H1 (cell line): ENCODE measurements around the gene TLR4. TPM values are rescaled to one million over a fixed set of nuclear protein-coding genes. Genes with fewer than 3 reads are reported as not detected.

Experiments used
- CTCF ChIA-PET: fragments of 300-600 bp; sonication (Branson Sonifier 250); formaldehyde crosslinking; loops from one replicate; lab custom pipeline; 2021; ENCODE audit not compliant: partially characterized antibody; lab: Charles Lee
- POLR2A ChIA-PET: fragments of 300-600 bp; sonication (Branson Sonifier 250); formaldehyde crosslinking; loops from one replicate; lab custom pipeline; 2021; ENCODE audit warnings: inconsistent platforms; ENCODE audit not compliant: partially characterized antibody; lab: Charles Lee
- DNase-seq, 2 experiments: peaks; one replicate each; pipeline versions ENCODE4 v3.0.0 to v3.0.0-alpha.2; 2010 to 2022; ENCODE audit warnings: low spot score in 2 of 2, low read depth in 1 of 2, mixed read lengths in 1 of 2
- FAIRE-seq: peaks from 2 replicates; lab custom pipeline; 2011; peaks lifted over from hg19 to GRCh38; lab: Jason Lieb, UNC
- H2AFZ ChIP-seq: 2 replicates; pipeline ENCODE4 v1.8.1; 2012; ENCODE audit warnings: low read length, inconsistent platforms
- H2AK5ac ChIP-seq: 2 replicates; pipeline ENCODE4 v1.6.1; 2013; ENCODE audit warnings: low read depth, low read length
- H2BK120ac ChIP-seq: replicated peaks from 2 replicates; pipeline ENCODE3; 2013; ENCODE audit warnings: low read depth, low read length, inconsistent platforms
- H2BK12ac ChIP-seq: 2 replicates; pipeline ENCODE4 v1.6.1; 2013; ENCODE audit warnings: low read depth, low read length
- H2BK15ac ChIP-seq: 2 replicates; pipeline ENCODE4 v1.6.1; 2013; ENCODE audit warnings: low read length
- H2BK20ac ChIP-seq: 2 replicates; pipeline ENCODE4 v1.6.1; 2013; ENCODE audit warnings: low read length
- H2BK5ac ChIP-seq: 2 replicates; pipeline ENCODE4 v1.6.1; 2013; ENCODE audit warnings: low read depth, low read length
- H3K14ac ChIP-seq: 2 replicates; pipeline ENCODE4 v1.6.1; 2013; ENCODE audit warnings: inconsistent platforms; ENCODE audit not compliant: insufficient read length
- H3K18ac ChIP-seq: 2 replicates; pipeline ENCODE4 v1.6.1; 2013; ENCODE audit warnings: low read length; ENCODE audit errors: extremely low read depth
- H3K23ac ChIP-seq: 2 replicates; pipeline ENCODE4 v1.6.1; 2013; ENCODE audit warnings: inconsistent platforms; ENCODE audit not compliant: insufficient read length
- H3K23me2 ChIP-seq: 2 replicates; pipeline ENCODE4 v1.6.1; 2013; ENCODE audit warnings: low read depth, low read length
- H3K27ac ChIP-seq: 2 replicates; pipeline ENCODE4 v1.6.1; 2011; ENCODE audit warnings: low read depth, low read length, inconsistent platforms
- H3K27me3 ChIP-seq, 4 experiments: replicated peaks in 1 of 4; 1 replicate in 1 of 4; 2 replicates in 3 of 4; pipeline versions ENCODE4 v1.6.1 to v1.8.1; 2011 to 2013; ENCODE audit warnings: low read length in 3 of 4, mild to moderate bottlenecking in 3 of 4, inconsistent platforms in 2 of 4, mixed read lengths in 2 of 4, moderate library complexity in 1 of 4; ENCODE audit not compliant: control insufficient read depth in 3 of 4, insufficient read depth in 3 of 4; ENCODE audit errors: extremely low read depth in 1 of 4
- H3K36me3 ChIP-seq, 4 experiments: 2 replicates each; pipeline versions ENCODE4 v1.6.1 to v1.8.1; 2011 to 2013; ENCODE audit warnings: mild to moderate bottlenecking in 4 of 4, low read length in 3 of 4, moderate library complexity in 2 of 4, control low read depth in 1 of 4, inconsistent platforms in 1 of 4; ENCODE audit not compliant: insufficient read depth in 4 of 4, control insufficient read depth in 2 of 4
- H3K4ac ChIP-seq: replicated peaks from 2 replicates; pipeline ENCODE3; 2013; ENCODE audit warnings: low read length, low read depth, mixed read lengths, inconsistent platforms; ENCODE audit not compliant: insufficient read length
- H3K4me1 ChIP-seq, 4 experiments: replicated peaks in 1 of 4; 1 replicate in 1 of 4; 2 replicates in 3 of 4; pipeline versions ENCODE4 v1.6.1 to v1.8.1; 2011 to 2013; ENCODE audit warnings: low read length in 3 of 4, inconsistent platforms in 2 of 4, mixed read lengths in 1 of 4; ENCODE audit not compliant: insufficient read depth in 4 of 4, control insufficient read depth in 3 of 4
- H3K4me2 ChIP-seq, 2 experiments: 2 replicates each; pipeline versions ENCODE4 v1.6.1 to v1.8.1; 2011 to 2013; ENCODE audit warnings: low read depth in 2 of 2, low read length in 2 of 2, control low read depth in 1 of 2, inconsistent platforms in 1 of 2, mild to moderate bottlenecking in 1 of 2; ENCODE audit not compliant: insufficient read depth in 1 of 2
- H3K4me3 ChIP-seq, 4 experiments: fragments of 200-600, 300-600 bp in 1 of 4; sonication (generic), shearing (Covaris generic), sonication (Bioruptor Twin) in 1 of 4; 2 replicates each; pipeline versions ENCODE4 v1.5.1 to v1.8.1; 2011 to 2016; ENCODE audit warnings: low read length in 4 of 4, low read depth in 3 of 4, control low read depth in 2 of 4, inconsistent platforms in 2 of 4, mild to moderate bottlenecking in 2 of 4, mixed read lengths in 1 of 4, moderate library complexity in 1 of 4; ENCODE audit not compliant: insufficient read depth in 2 of 4; ENCODE audit errors: extremely low read depth in 1 of 4
- H3K56ac ChIP-seq: replicated peaks from 2 replicates; pipeline ENCODE3; 2013; ENCODE audit warnings: low read depth, mild to moderate bottlenecking, mixed read lengths, low read length, inconsistent platforms; ENCODE audit not compliant: insufficient read length
- H3K79me1 ChIP-seq: 2 replicates; pipeline ENCODE4 v1.6.1; 2013; ENCODE audit warnings: low read depth, low read length, control low read depth
- H3K79me2 ChIP-seq, 2 experiments: 2 replicates each; pipeline versions ENCODE4 v1.6.1 to v1.8.1; 2012 to 2013; ENCODE audit warnings: low read length in 2 of 2, mild to moderate bottlenecking in 2 of 2, inconsistent platforms in 1 of 2; ENCODE audit not compliant: insufficient read depth in 2 of 2, control insufficient read depth in 1 of 2
- H3K9ac ChIP-seq, 4 experiments: replicated peaks in 1 of 4; 1 replicate in 1 of 4; 2 replicates in 3 of 4; pipeline versions ENCODE4 v1.6.1 to v1.8.1; 2011 to 2013; ENCODE audit warnings: low read depth in 3 of 4, low read length in 3 of 4, control low read depth in 2 of 4, mild to moderate bottlenecking in 2 of 4, moderate library complexity in 2 of 4, inconsistent platforms in 1 of 4; ENCODE audit errors: extremely low read depth in 1 of 4
- H3K9me3 ChIP-seq, 2 experiments: 2 replicates each; pipeline versions ENCODE4 v1.6.1 to v1.8.1; 2012 to 2013; ENCODE audit warnings: mild to moderate bottlenecking in 2 of 2, moderate library complexity in 2 of 2, control low read depth in 1 of 2, inconsistent platforms in 1 of 2, low read depth in 1 of 2, low read length in 1 of 2, mixed read lengths in 1 of 2; ENCODE audit not compliant: insufficient read depth in 2 of 2
- H4K20me1 ChIP-seq, 2 experiments: replicated peaks in 1 of 2; 2 replicates each; pipeline versions ENCODE3 to v1.8.1; 2011 to 2013; ENCODE audit warnings: inconsistent platforms in 2 of 2, low read length in 2 of 2, mild to moderate bottlenecking in 1 of 2; ENCODE audit not compliant: insufficient read depth in 2 of 2, control insufficient read depth in 1 of 2
- H4K5ac ChIP-seq: 2 replicates; pipeline ENCODE4 v1.6.1; 2013; ENCODE audit warnings: low read length, low read depth, mixed read lengths, inconsistent platforms; ENCODE audit not compliant: insufficient read length
- H4K8ac ChIP-seq: 2 replicates; pipeline ENCODE4 v1.8.0; 2013; ENCODE audit warnings: mild to moderate bottlenecking, moderate library complexity, low read length, inconsistent platforms; ENCODE audit not compliant: insufficient read depth; ENCODE audit errors: extremely low read depth
- H4K91ac ChIP-seq: replicated peaks from 2 replicates; pipeline ENCODE3; 2013; ENCODE audit warnings: low read length, mixed read lengths, inconsistent platforms; ENCODE audit not compliant: insufficient read length
- POU5F1 ChIP-seq: IDR thresholded peaks from 2 replicates; pipeline ENCODE4 v1.6.1; 2011; ENCODE audit warnings: low read depth, mild to moderate bottlenecking, low read length, moderate library complexity
- WGBS, 2 experiments: shearing (Covaris generic) in 1 of 2; methylation state at CpG; one replicate each; pipeline versions ENCODE4 v1.1.6 to v1.1.7; 2013 to 2015; ENCODE audit warnings: low lambda C conversion rate in 2 of 2, mixed read lengths in 2 of 2, inconsistent platforms in 1 of 2, low coverage in 1 of 2, missing lambda C conversion rate in 1 of 2; ENCODE audit not compliant: insufficient replicate concordance in 2 of 2, insufficient coverage in 1 of 2, insufficient read length in 1 of 2; ENCODE audit errors: extremely low coverage in 1 of 2, missing lambda C conversion rate in 1 of 2; 5-methylcytosine and 5-hydroxymethylcytosine counted together
- polyA plus RNA-seq, 7 experiments: library from polyadenylated mRNA; depleted of rRNA in 3 of 7; stranded (reverse) in 5 of 7; unstranded in 2 of 7; fragments of >200 nt in 5 of 7; fragments of 200-250 nt in 2 of 7; gene quantifications; 1 replicate in 5 of 7; 2 replicates in 1 of 7; 4 replicates in 1 of 7; pipeline versions ENCODE4 v1.2.1 to v1.2.3, GENCODE V29; 2011 to 2013; ENCODE audit warnings: missing spikeins in 2 of 7, mixed read lengths in 2 of 7
- total RNA-seq: library from RNA; stranded (reverse); fragmentation: NEBNext Ultra II Directional; extraction: Animal tissue kit (Norgen Biotek cat#: 25700); gene quantifications from 2 replicates; pipeline ENCODE4 v1.2.1, GENCODE V29; 2021

TLR4 gene
- total and polyA plus RNA-seq, 2 of the 8 experiments (the other 6 are each of a cell fraction or from before 2014, with no cell fraction given): 0.02 to 0.17 TPM

DNA sequence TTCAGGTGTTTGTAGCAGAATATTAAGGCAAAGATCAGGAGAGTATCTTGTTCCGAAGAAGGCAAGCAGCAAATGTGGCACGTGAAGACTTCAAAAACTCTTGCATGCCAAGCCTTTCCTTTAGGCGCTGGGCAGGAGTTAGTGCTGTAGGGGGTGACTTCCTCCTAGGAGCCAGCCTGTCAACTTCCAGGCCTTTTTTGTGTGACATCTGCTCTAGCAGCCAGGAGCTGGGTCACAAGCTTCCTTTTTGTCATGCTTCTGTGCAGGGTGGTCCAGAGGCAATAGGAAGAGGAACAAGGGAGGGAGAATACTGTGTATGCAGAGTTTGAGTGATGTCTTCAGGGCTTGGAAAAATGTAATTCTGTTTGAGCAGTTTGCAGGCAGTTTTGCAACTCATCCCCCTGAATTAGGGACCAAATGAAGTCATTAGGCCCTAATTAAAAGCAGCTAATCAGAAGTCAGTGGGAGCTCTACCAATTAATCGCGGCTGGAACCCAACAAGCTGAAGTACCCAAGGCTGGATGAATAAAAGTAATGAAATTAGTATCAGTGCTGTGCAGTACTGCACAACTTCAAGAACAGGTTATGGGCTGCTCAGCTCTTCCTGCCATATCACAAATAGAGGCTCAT is 53.5 kb downstream of the TLR4 start:
- ChIA-PET POLR2A (no interaction called here), CTCF (interaction anchor here (0.6 to 0.8 kb wide), 2 partner anchors 19 to 1394 kb away, joined by 3 read pairs; no protein-coding TSS in a partner anchor)
- Histone ChIP-seq H4K8ac (no peak overlapping the region), H3K9me3 (no peaks in the 10 kb centered on the region), H3K14ac (no peak overlapping the region), H4K91ac (no peak overlapping the region), H3K36me3 (no peaks in the 10 kb centered on the region), H4K20me1 (no peaks in the 10 kb centered on the region), H3K56ac (no peak overlapping the region), H2BK12ac (no peak overlapping the region), H3K18ac (no peak overlapping the region), H2BK15ac (no peak overlapping the region), H3K9ac (no peak overlapping the region), H3K4me3 (no peak overlapping the region), H3K27ac (no peak overlapping the region), H3K4ac (no peak overlapping the region), H3K23ac (no peak overlapping the region), H3K23me2 (peaks cover 2% of the 10 kb centered on the region; the same call in 1 of the 2 replicates), H2AFZ (0 out of 2 replicates have a peak overlapping the region, but pooled peaks have one; percentile 33), H2BK20ac (no peak overlapping the region), H3K79me1 (no peaks in the 10 kb centered on the region), H3K27me3 (no peaks in the 10 kb centered on the region), H2BK120ac (no peak overlapping the region), H3K4me1 (no peaks in the 10 kb centered on the region), H3K79me2 (no peaks in the 10 kb centered on the region), H3K4me2 (no peak overlapping the region), H2AK5ac (no peak overlapping the region), H4K5ac (no peak overlapping the region), H2BK5ac (no peak overlapping the region)
- no peak for DNase-seq
- WGBS, 2 experiments: 94% methylated on average over 5 of the region's 5 CpGs; no CpG with 5 or more reads in 1 of the 2 experiments
- no peak for FAIRE-seq
- no peak for TF ChIP-seq POU5F1
